SK-N-MC (cell line): ENCODE results near the gene PTPRN2.

Experiments
- DNase-seq: peaks from one replicate; pipeline ENCODE4 v3.0.0-alpha.2; 2011; ENCODE audit warnings: low read depth, low spot score
- H3K27ac ChIP-seq: fragments of 200-600 bp; sonication (generic); 2 replicates; pipeline ENCODE4 v1.5.1; 2016; ENCODE audit warnings: mixed run types
- H3K36me3 ChIP-seq: fragments of 200-600 bp; sonication (generic); 2 replicates; pipeline ENCODE4 v1.6.1; 2017; ENCODE audit warnings: antibody characterized with exemption, low read length, mixed read lengths; ENCODE audit not compliant: insufficient read depth
- H3K4me3 ChIP-seq: fragments of 200-600 bp; sonication (generic); 2 replicates; pipeline ENCODE4 v1.5.1; 2016
- H3K9ac ChIP-seq: fragments of 200-600 bp; sonication (generic); 2 replicates; pipeline ENCODE4 v1.8.0; 2017; ENCODE audit warnings: mixed run types, mixed read lengths; ENCODE audit not compliant: insufficient read length
- H3K9me3 ChIP-seq: fragments of 200-600 bp; sonication (generic); 2 replicates; pipeline ENCODE4 v1.6.1; 2017; ENCODE audit warnings: low read depth, mild to moderate bottlenecking, antibody characterized with exemption, low read length, moderate library complexity, mixed read lengths
- EZH2 ChIP-seq: fragments of 200-600 bp; sonication (generic); IDR thresholded peaks from one replicate; pipeline ENCODE4 v1.6.1; 2017; ENCODE audit warnings: antibody characterized with exemption
- FOXP2 ChIP-seq: optimal IDR thresholded peaks from 2 replicates; pipeline ENCODE3; 2011; ENCODE audit warnings: mild to moderate bottlenecking, moderate library complexity; ENCODE audit not compliant: insufficient read depth; ENCODE audit errors: extremely low read length, control extremely low read depth
- POLR2AphosphoS5 ChIP-seq: IDR thresholded peaks from 2 replicates; pipeline ENCODE4 v1.6.1; 2012; ENCODE audit warnings: mild to moderate bottlenecking, low read depth, low read length, borderline replicate concordance

Gene PTPRN2

DNA sequence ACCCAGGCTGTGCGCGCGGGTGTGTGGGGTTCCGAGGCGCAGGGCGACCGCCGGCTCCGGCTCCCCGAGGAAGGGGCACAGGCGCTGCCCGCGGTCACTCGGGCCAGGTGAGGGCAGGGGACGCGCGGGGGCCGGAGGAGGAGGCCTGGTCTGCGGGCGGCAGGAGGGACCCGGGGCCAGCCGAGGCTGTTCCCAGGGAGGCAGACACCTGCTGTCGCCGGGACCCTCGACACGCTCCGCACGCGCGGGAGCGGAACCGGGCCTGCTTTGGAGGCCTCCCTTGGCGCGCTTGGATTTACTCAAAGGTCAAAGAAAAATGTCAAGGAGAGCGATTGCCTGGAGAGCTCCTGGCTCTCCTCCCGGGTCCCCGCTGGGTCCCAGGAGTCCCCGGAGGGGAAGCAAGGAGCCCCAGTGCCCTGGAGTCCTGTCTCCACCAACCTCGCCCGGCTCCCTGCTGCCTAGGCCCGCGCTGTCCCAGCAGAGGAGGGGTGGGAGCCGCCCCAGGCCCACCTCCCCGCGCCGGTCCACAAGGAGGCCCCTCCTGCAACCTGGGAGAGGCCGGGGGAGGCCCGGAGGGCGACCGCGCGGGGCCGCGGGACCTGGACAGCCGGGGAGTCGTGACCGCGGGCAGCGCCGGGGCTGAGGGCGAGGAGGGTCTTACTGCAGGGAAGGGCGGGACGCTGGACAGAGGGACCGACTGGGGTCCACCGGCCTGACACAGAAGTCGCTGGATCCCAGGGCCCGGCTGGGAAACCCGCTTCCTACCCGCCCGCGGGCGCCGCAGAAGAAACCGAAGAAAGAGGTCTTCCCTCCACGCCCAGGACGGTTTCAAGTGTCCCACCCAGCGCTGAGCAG is 902.0 kb downstream of the PTPRN2 start:
- no peak overlapping the region for H3K9ac ChIP-seq
- DNase-seq, result no peak
- no peaks in the 10 kb centered on the region for H3K36me3 ChIP-seq
- H3K27ac ChIP-seq, result no peak overlapping the region
- TF ChIP-seq EZH2 (no peak), POLR2AphosphoS5 (no peak), FOXP2 (no peak)
- no peaks in the 10 kb centered on the region for H3K9me3 ChIP-seq
- no peak overlapping the region for H3K4me3 ChIP-seq

DNA sequence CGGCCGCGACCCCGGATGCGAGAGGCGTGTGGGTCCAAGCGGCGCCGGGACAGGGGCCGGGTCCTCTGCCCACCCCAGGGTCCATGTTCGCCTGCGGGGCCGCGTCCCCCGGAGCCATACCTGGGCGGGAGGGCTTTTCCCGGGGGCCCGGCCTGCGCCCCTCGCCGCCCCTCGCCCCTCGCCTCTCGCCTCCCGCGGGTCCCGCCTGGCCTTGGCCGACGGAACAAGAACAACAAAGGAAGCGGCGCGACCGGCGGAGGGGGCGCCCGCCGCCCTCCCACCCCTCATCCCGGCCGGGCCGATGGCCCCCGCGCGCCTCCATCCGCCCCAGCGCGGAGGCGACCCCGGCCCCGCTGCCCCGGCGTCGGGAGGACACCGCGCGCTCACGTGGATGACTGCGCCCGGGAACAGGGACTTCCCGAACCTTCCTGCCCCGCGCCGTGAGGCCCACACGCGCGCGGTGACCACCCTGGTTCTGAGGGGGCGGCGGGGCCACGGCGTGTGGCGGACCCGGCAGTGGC is 902.7 kb downstream of the PTPRN2 start:
- no peaks in the 10 kb centered on the region for H3K9me3 ChIP-seq
- DNase-seq, result no peak
- H3K9ac ChIP-seq, result no peak overlapping the region
- H3K4me3 ChIP-seq, result no peak overlapping the region
- no peak overlapping the region for H3K27ac ChIP-seq
- no peaks in the 10 kb centered on the region for H3K36me3 ChIP-seq
- TF ChIP-seq EZH2 (no peak), FOXP2 (no peak), POLR2AphosphoS5 (no peak)

GRCh38 chr7:157684157-157684908 is 903.3 kb downstream of the PTPRN2 start:
- H3K27ac ChIP-seq, result no peak overlapping the region
- TF ChIP-seq FOXP2 (no peak), EZH2 (peak; percentile 70), POLR2AphosphoS5 (no peak)
- H3K9me3 ChIP-seq, result no peaks in the 10 kb centered on the region
- no peak for DNase-seq
- H3K9ac ChIP-seq, result no peak overlapping the region
- H3K36me3 ChIP-seq, result no peaks in the 10 kb centered on the region
- H3K4me3 ChIP-seq, result no peak overlapping the region

DNA sequence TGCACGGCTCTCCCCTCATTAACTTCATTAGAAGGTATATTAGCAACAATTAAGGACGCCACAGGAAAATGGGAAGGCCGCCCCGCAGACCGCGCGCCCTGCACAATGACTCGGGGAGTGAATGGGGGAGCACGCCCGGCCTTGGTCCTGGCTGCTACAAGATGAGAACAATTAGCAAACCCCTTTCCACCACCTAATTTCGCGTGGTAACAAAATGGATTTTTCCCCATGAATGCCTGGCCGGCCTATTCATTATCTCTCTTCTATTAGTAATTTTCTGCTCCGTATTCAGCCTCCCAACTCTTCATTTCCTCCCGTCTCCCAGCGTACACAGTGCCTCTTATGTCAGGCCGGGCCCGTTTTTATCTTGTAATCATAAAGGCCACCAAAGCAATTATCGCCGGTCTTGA is 903.9 kb downstream of the PTPRN2 start:
- Histone ChIP-seq H3K9me3 (no peaks in the 10 kb centered on the region), H3K36me3 (no peaks in the 10 kb centered on the region), H3K4me3 (no peak overlapping the region), H3K27ac (no peak overlapping the region), H3K9ac (no peak overlapping the region)
- TF ChIP-seq FOXP2 (no peak), POLR2AphosphoS5 (no peak), EZH2 (no peak)
- no peak for DNase-seq

DNA sequence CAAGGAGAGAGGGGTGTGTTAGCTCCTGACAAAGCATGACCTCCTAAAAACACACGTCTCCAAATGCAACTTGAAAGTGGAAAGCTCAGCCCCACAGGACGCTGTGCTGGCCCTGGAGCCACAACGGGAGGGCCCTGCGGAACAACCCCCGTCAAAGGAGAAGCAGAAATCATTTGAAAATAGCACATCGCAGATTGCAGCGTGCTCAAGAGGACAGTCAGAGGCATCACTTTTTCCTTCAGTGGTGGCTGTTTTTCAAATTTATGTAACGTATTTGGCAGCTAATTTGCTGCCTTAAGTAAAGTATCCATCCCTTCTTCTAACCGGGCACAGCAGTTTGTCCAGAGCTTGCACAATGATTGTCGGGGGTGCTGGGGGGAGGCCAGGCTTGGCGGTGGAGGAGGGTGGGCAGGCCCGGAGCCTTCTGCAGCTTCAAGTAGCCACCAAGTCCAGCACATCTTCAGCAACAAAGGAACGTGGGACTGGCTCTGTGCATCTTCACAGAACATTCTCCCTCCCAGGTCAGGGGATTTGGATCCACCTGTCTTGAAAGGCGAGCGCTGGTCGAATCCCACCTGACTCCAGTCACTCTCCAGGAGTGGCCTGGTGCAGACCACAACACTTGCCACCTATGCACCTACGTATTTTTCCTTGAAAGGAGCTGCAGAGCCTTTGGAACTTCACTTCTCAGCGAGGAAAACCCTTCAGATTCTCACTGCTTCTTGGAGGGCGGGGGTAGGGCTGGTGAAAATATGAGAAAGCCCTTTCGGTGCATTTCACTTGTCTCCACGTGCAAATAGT is 904.5 kb downstream of the PTPRN2 start:
- Histone ChIP-seq H3K9me3 (no peaks in the 10 kb centered on the region), H3K36me3 (no peaks in the 10 kb centered on the region), H3K9ac (no peak overlapping the region), H3K4me3 (no peak overlapping the region), H3K27ac (no peak overlapping the region)
- TF ChIP-seq EZH2 (no peak), POLR2AphosphoS5 (no peak), FOXP2 (no peak)
- no peak for DNase-seq

- H3K36me3 ChIP-seq, result no peaks in the 10 kb centered on the region
Observed at GRCh38 chr7:157682064-157682945, 905.3 kb downstream of the PTPRN2 start.

GRCh38 chr7:157679607-157680006 is 908.0 kb downstream of the PTPRN2 start:
- no peak for DNase-seq
- Histone ChIP-seq H3K4me3 (no peak overlapping the region), H3K27ac (no peak overlapping the region), H3K9me3 (no peaks in the 10 kb centered on the region), H3K36me3 (no peaks in the 10 kb centered on the region), H3K9ac (no peak overlapping the region)
- TF ChIP-seq POLR2AphosphoS5 (no peak), FOXP2 (no peak), EZH2 (no peak)

More at GRCh38 chr7:157682064-157682945, 905.3 kb downstream of the PTPRN2 start:
- no peak for DNase-seq
- Histone ChIP-seq H3K9me3 (no peaks in the 10 kb centered on the region), H3K4me3 (no peak overlapping the region), H3K9ac (no peak overlapping the region), H3K27ac (no peak overlapping the region)
- TF ChIP-seq FOXP2, result no peak
- TF ChIP-seq POLR2AphosphoS5, result no peak
- TF ChIP-seq EZH2, result no peak
